Smooth muscle cell (in vitro differentiated cells): ENCODE measurements around the gene JPH3. TPM values are rescaled to one million over a fixed set of nuclear protein-coding genes. Genes with fewer than 3 reads are reported as not detected.

Experiments used
- DNase-seq: peaks from one replicate; lab custom pipeline; 2025; ENCODE audit not compliant: unreplicated experiment; lab: John Stamatoyannopoulos, UW
- H2AFZ ChIP-seq: fragments of 200-600 bp; sonication (generic); 2 replicates; pipeline ENCODE4 v1.6.0; 2016; ENCODE audit warnings: antibody characterized with exemption, low read depth, mild to moderate bottlenecking
- H3F3A ChIP-seq: fragments of 200-600 bp; sonication (generic); 2 replicates; pipeline ENCODE4 v1.6.0; 2017; ENCODE audit warnings: antibody characterized with exemption, low read depth
- H3K27ac ChIP-seq: fragments of 200-600 bp; sonication (generic); 2 replicates; pipeline ENCODE4 v1.5.1; 2016; ENCODE audit warnings: low read depth, mild to moderate bottlenecking
- H3K27me3 ChIP-seq: fragments of 200-600 bp; sonication (generic); 2 replicates; pipeline ENCODE4 v1.6.1; 2016; ENCODE audit warnings: low read depth, mild to moderate bottlenecking
- H3K36me3 ChIP-seq: fragments of 200-600 bp; sonication (generic); 2 replicates; pipeline ENCODE4 v1.5.1; 2016; ENCODE audit warnings: low read depth
- H3K4me1 ChIP-seq: fragments of 200-600 bp; sonication (generic); 2 replicates; pipeline ENCODE4 v1.5.1; 2016; ENCODE audit warnings: low read depth
- H3K4me2 ChIP-seq: fragments of 200-600 bp; sonication (generic); 2 replicates; pipeline ENCODE4 v1.6.0; 2016; ENCODE audit warnings: mild to moderate bottlenecking
- H3K4me3 ChIP-seq: fragments of 200-600 bp; sonication (generic); 2 replicates; pipeline ENCODE4 v1.5.1; 2016; ENCODE audit warnings: mild to moderate bottlenecking
- H3K79me2 ChIP-seq: fragments of 200-600 bp; sonication (generic); 2 replicates; pipeline ENCODE4 v1.6.0; 2016; ENCODE audit warnings: low read depth, mild to moderate bottlenecking
- H3K9ac ChIP-seq: fragments of 200-600 bp; sonication (generic); 2 replicates; pipeline ENCODE4 v1.6.0; 2016; ENCODE audit warnings: low read depth
- H3K9me3 ChIP-seq: fragments of 200-600 bp; sonication (generic); replicated peaks from 2 replicates; pipeline ENCODE4 v1.5.1; 2016; ENCODE audit warnings: low read depth
- H4K20me1 ChIP-seq: fragments of 200-600 bp; sonication (generic); 2 replicates; pipeline ENCODE4 v1.6.0; 2016; ENCODE audit warnings: low read depth
- CTCF ChIP-seq: fragments of 200-600 bp; sonication (generic); IDR thresholded peaks from 2 replicates; pipeline ENCODE4 v1.5.1; 2017; ENCODE audit warnings: borderline replicate concordance, mild to moderate bottlenecking, antibody characterized with exemption; ENCODE audit not compliant: insufficient read depth, poor library complexity, severe bottlenecking
- WGBS: methylation state at CpG from one replicate; pipeline ENCODE4 v1.1.7; 2016; ENCODE audit warnings: low lambda C conversion rate; 5-methylcytosine and 5-hydroxymethylcytosine counted together
- polyA plus RNA-seq: library from polyadenylated mRNA; unstranded; fragments of >200 nt; fragmentation: Nextera tagmentation; extraction: Ambion mirVana; gene quantifications from 2 replicates; pipeline ENCODE4 v1.2.1, GENCODE V29; 2016
- total RNA-seq: library from RNA; depleted of rRNA; stranded (reverse); fragments of >200 nt; gene quantifications from 2 replicates; pipeline ENCODE4 v1.2.3, GENCODE V29; 2014

JPH3 gene
- total and polyA plus RNA-seq, 2 experiments from 2014 or later, result 2.1 to 2.4 TPM

DNA sequence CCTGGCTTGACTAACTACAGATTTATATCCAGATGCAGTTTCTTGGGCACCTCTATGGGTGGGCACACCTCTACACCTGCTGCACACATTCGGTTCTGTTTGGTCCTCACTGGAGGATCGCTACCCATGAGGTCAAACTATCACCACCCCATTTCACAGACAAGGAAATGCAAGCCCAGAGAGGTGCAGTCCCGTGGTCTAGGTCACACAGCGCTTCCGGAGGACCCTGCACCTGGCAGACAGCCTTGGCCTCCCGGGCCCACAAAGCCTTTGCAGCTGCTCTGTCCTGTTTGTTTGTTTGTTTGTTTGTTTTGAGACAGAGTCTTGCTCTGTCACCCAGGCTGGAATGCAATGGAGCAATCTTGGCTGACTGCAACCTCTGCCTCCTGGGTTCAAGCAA lies 39.3 kb upstream of the JPH3 start:
- Histone ChIP-seq H3F3A (no peaks in the 10 kb centered on the region), H3K4me2 (no peak overlapping the region), H3K9me3 (no peaks in the 10 kb centered on the region), H3K27ac (no peak overlapping the region), H4K20me1 (no peaks in the 10 kb centered on the region), H2AFZ (no peak overlapping the region), H3K4me1 (no peaks in the 10 kb centered on the region), H3K9ac (no peak overlapping the region), H3K79me2 (no peaks in the 10 kb centered on the region), H3K27me3 (no peaks in the 10 kb centered on the region), H3K4me3 (no peak overlapping the region), H3K36me3 (no peaks in the 10 kb centered on the region)
- no peak for TF ChIP-seq CTCF
- WGBS, result 93% methylated on average over 6 of the region's 6 CpGs
- no peak for DNase-seq

- no peak overlapping the region for H3K4me3 ChIP-seq
- DNase-seq, result no peak
- H3K27me3 ChIP-seq, result no peaks in the 10 kb centered on the region
- no peaks in the 10 kb centered on the region for H3K79me2 ChIP-seq
- WGBS, result 89% methylated on average over 32 of the region's 44 CpGs
- no peak overlapping the region for H2AFZ ChIP-seq
- H3K4me1 ChIP-seq, result no peaks in the 10 kb centered on the region
- TF ChIP-seq CTCF, result no peak
- no peaks in the 10 kb centered on the region for H3K36me3 ChIP-seq
- no peak overlapping the region for H3K27ac ChIP-seq
- no peak overlapping the region for H3K9ac ChIP-seq
- no peaks in the 10 kb centered on the region for H3F3A ChIP-seq
- no peaks in the 10 kb centered on the region for H3K9me3 ChIP-seq
- no peak overlapping the region for H3K4me2 ChIP-seq
- no peaks in the 10 kb centered on the region for H4K20me1 ChIP-seq
These were observed 38.4 kb upstream of the JPH3 start for GRCh38 chr16:87563714-87564523.

DNA sequence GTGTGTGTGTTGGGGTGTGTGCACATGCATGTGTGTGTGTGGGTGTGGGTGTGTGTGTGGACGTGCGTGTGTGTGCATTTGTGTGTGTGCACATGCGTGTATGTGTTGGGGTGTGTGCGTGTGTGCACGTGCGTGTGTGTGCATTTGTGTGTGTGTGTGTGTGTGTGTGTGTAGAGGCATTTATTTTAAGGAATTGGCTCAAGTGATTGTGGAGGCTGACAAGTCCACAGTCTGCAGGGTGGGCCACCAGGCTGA lies 37.9 kb upstream of the JPH3 start:
- no peak overlapping the region for H3K9ac ChIP-seq
- 100% methylated on average over 6 of the region's 6 CpGs for WGBS
- no peaks in the 10 kb centered on the region for H3K4me1 ChIP-seq
- H3K9me3 ChIP-seq, result no peaks in the 10 kb centered on the region
- no peak overlapping the region for H3K4me2 ChIP-seq
- H2AFZ ChIP-seq, result no peak overlapping the region
- no peaks in the 10 kb centered on the region for H3K27me3 ChIP-seq
- no peaks in the 10 kb centered on the region for H3K36me3 ChIP-seq
- DNase-seq, result no peak
- no peak for TF ChIP-seq CTCF
- no peaks in the 10 kb centered on the region for H3F3A ChIP-seq
- H3K79me2 ChIP-seq, result no peaks in the 10 kb centered on the region
- no peak overlapping the region for H3K27ac ChIP-seq
- no peaks in the 10 kb centered on the region for H4K20me1 ChIP-seq
- no peak overlapping the region for H3K4me3 ChIP-seq
